Measurements from ENCODE around the gene SEC24D.

The SEC24D gene

DNA sequence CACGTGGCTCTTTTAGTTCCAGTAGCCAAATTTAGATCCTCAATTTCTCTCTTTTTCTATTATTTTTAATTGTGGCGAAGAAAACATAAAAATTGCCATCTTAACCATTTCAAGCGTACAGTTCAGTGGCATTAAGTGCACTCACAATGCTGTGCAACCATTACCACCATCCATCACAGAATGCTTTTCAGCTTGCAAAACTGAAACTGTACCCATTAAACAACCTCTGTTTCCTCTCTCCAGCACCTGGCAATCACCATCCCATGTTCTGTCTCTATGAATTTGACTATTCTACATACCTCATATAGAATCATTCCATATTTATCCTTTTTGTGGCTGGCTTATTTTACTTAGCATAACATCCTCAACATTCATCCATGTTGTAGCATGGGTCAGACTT lies 75.8 kb downstream of the SEC24D start:
- no peak overlapping the region for H3K4me2 ChIP-seq (ENCODE audit: low read depth, low read length, poor library complexity, severe bottlenecking)

DNA sequence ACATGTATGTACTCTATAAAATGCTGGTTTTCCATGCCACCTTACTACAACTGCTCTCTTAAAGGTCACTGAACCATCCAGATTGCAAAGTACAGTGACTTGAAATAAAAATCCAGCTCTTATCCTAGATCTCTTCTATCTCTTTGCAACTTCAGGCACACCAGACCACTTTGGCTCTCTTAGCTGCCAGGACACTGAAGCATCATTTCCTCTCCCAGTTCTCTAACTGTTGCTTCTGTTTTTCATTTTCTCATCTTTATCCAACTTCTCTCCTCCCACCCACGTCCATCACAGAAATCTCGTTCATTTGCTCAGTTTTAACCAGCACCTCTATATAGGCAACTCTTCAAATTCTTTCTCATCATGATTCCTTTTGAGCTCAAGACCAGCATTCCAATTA lies 76.4 kb downstream of the SEC24D start:
- H3K9me2 ChIP-seq (replicated peaks; ENCODE audit: low read depth, low read length), result no peaks in the 10 kb centered on the region
- no peaks in the 10 kb centered on the region for H3K4me1 ChIP-seq (ENCODE audit: insufficient read depth, low read length, poor library complexity, severe bottlenecking)
- no peaks in the 10 kb centered on the region for H4K20me1 ChIP-seq (ENCODE audit: insufficient read depth, low read length, poor library complexity, severe bottlenecking)
- peaks cover 38% of the 10 kb centered on the region; the same call in 1 of the 2 replicates for H3K36me3 ChIP-seq (ENCODE audit: insufficient read depth, low read length)
- no peaks in the 10 kb centered on the region for H3K27me3 ChIP-seq (ENCODE audit: insufficient read depth, low read length, poor library complexity, severe bottlenecking)
- no peak overlapping the region for H2AFZ ChIP-seq (ENCODE audit: low read length)
- H3K4me2 ChIP-seq (ENCODE audit: low read depth, low read length, poor library complexity, severe bottlenecking), result no peak overlapping the region
- no peaks in the 10 kb centered on the region for H3F3A ChIP-seq (ENCODE audit: low read depth)
- no peaks in the 10 kb centered on the region for H3K79me2 ChIP-seq (ENCODE audit: insufficient read depth, low read length)
- TF ChIP-seq EZH2phosphoT487 (IDR thresholded peaks at IDR 0.05; ENCODE audit: borderline replicate concordance), result no peak
- TF ChIP-seq, protein P1, sequence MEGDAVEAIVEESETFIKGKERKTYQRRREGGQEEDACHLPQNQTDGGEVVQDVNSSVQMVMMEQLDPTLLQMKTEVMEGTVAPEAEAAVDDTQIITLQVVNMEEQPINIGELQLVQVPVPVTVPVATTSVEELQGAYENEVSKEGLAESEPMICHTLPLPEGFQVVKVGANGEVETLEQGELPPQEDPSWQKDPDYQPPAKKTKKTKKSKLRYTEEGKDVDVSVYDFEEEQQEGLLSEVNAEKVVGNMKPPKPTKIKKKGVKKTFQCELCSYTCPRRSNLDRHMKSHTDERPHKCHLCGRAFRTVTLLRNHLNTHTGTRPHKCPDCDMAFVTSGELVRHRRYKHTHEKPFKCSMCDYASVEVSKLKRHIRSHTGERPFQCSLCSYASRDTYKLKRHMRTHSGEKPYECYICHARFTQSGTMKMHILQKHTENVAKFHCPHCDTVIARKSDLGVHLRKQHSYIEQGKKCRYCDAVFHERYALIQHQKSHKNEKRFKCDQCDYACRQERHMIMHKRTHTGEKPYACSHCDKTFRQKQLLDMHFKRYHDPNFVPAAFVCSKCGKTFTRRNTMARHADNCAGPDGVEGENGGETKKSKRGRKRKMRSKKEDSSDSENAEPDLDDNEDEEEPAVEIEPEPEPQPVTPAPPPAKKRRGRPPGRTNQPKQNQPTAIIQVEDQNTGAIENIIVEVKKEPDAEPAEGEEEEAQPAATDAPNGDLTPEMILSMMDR (conservative IDR thresholded peaks at IDR 0.05; ENCODE audit: low read length), result no peak
- no peak overlapping the region for H3K4me3 ChIP-seq (ENCODE audit: low read length, poor library complexity, severe bottlenecking)
- no peaks in the 10 kb centered on the region for H3K9me3 ChIP-seq (ENCODE audit: insufficient read depth, low read depth, low read length)
- H3K9ac ChIP-seq (ENCODE audit: low read depth, low read length, poor library complexity, severe bottlenecking), result no peak overlapping the region

More for the DNA sequence above, 75.8 kb downstream of the SEC24D start:
- Histone ChIP-seq H3K4me1 (ENCODE audit: insufficient read depth, low read length, poor library complexity, severe bottlenecking) (no peaks in the 10 kb centered on the region), H3K9me2 (replicated peaks; ENCODE audit: low read depth, low read length) (no peaks in the 10 kb centered on the region), H3K9ac (ENCODE audit: low read depth, low read length, poor library complexity, severe bottlenecking) (no peak overlapping the region), H3K79me2 (ENCODE audit: insufficient read depth, low read length) (no peaks in the 10 kb centered on the region), H3F3A (ENCODE audit: low read depth) (no peaks in the 10 kb centered on the region), H3K4me3 (ENCODE audit: low read length, poor library complexity, severe bottlenecking) (no peak overlapping the region), H2AFZ (ENCODE audit: low read length) (no peak overlapping the region), H4K20me1 (ENCODE audit: insufficient read depth, low read length, poor library complexity, severe bottlenecking) (no peaks in the 10 kb centered on the region), H3K36me3 (ENCODE audit: insufficient read depth, low read length) (peaks cover 41% of the 10 kb centered on the region; the same call in 1 of the 2 replicates), H3K27me3 (ENCODE audit: insufficient read depth, low read length, poor library complexity, severe bottlenecking) (no peaks in the 10 kb centered on the region), H3K9me3 (ENCODE audit: insufficient read depth, low read depth, low read length) (no peaks in the 10 kb centered on the region)
- TF ChIP-seq EZH2phosphoT487 (IDR thresholded peaks at IDR 0.05; ENCODE audit: borderline replicate concordance), result no peak

DNA sequence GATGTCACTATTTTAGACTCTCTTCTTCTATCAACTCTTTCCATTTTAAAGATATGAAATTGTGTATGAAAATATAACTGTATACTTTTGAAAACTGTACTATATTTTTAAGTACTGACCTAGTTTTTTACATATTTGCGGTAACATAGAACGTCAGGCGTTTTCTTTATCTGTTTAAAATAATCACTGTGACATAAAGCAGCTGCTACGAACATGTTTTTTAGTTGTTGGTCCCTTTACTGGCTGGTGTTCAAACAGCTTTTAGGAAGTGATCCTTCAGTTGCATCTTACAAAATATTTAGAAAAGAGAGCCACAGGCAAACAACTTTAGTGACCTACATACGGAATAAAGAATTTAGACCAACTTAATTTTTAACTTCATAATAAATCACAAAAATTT lies 77.6 kb downstream of the SEC24D start:
- H3K36me3 ChIP-seq (ENCODE audit: insufficient read depth, low read length), result peaks cover 27% of the 10 kb centered on the region; the same call in 1 of the 2 replicates
- no peaks in the 10 kb centered on the region for H3K9me3 ChIP-seq (ENCODE audit: insufficient read depth, low read depth, low read length)
- H3K9ac ChIP-seq (ENCODE audit: low read depth, low read length, poor library complexity, severe bottlenecking), result no peak overlapping the region
- H3K27me3 ChIP-seq (ENCODE audit: insufficient read depth, low read length, poor library complexity, severe bottlenecking), result no peaks in the 10 kb centered on the region
- H3K79me2 ChIP-seq (ENCODE audit: insufficient read depth, low read length), result no peaks in the 10 kb centered on the region
- TF ChIP-seq, protein P1 (conservative IDR thresholded peaks at IDR 0.05; ENCODE audit: low read length), result no peak
- no peak for TF ChIP-seq EZH2phosphoT487 (IDR thresholded peaks at IDR 0.05; ENCODE audit: borderline replicate concordance)
- no peaks in the 10 kb centered on the region for H3K4me1 ChIP-seq (ENCODE audit: insufficient read depth, low read length, poor library complexity, severe bottlenecking)
- H4K20me1 ChIP-seq (ENCODE audit: insufficient read depth, low read length, poor library complexity, severe bottlenecking), result no peaks in the 10 kb centered on the region
- H3K4me3 ChIP-seq (ENCODE audit: low read length, poor library complexity, severe bottlenecking), result no peak overlapping the region
- H3K9me2 ChIP-seq (replicated peaks; ENCODE audit: low read depth, low read length), result no peaks in the 10 kb centered on the region
- H3F3A ChIP-seq (ENCODE audit: low read depth), result no peaks in the 10 kb centered on the region
- no peak overlapping the region for H3K4me2 ChIP-seq (ENCODE audit: low read depth, low read length, poor library complexity, severe bottlenecking)
- H2AFZ ChIP-seq (ENCODE audit: low read length), result no peak overlapping the region

DNA sequence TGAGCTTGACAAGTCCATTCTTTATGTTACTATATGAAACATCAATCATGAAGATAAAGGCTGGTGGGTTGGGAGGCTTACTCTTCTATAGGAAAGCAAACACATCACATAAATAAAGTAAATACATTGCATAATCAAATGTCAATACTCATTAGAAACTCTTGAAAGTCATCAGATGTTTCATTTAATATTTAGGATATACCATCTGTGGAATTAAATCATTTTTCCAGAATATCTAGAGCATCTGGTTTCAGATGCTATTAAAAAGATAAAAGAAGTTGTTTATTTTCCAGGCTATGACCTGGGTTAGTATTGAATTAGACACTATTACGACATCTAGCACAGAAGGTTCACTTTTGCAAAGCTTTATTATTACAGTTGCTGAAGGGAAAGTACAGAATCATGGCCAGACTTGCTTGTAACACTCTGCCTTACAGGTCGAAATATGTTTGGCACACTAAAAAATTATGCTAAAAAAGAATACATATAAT lies 78.1 kb downstream of the SEC24D start:
- Histone ChIP-seq H3K79me2 (ENCODE audit: insufficient read depth, low read length) (no peaks in the 10 kb centered on the region), H3K9ac (ENCODE audit: low read depth, low read length, poor library complexity, severe bottlenecking) (no peak overlapping the region), H3F3A (ENCODE audit: low read depth) (no peaks in the 10 kb centered on the region), H3K36me3 (ENCODE audit: insufficient read depth, low read length) (peaks cover 27% of the 10 kb centered on the region; the same call in 1 of the 2 replicates), H3K4me3 (ENCODE audit: low read length, poor library complexity, severe bottlenecking) (no peak overlapping the region), H3K9me2 (replicated peaks; ENCODE audit: low read depth, low read length) (no peaks in the 10 kb centered on the region), H3K9me3 (ENCODE audit: insufficient read depth, low read depth, low read length) (no peaks in the 10 kb centered on the region), H3K27me3 (ENCODE audit: insufficient read depth, low read length, poor library complexity, severe bottlenecking) (no peaks in the 10 kb centered on the region), H2AFZ (ENCODE audit: low read length) (no peak overlapping the region), H3K4me1 (ENCODE audit: insufficient read depth, low read length, poor library complexity, severe bottlenecking) (no peaks in the 10 kb centered on the region), H4K20me1 (ENCODE audit: insufficient read depth, low read length, poor library complexity, severe bottlenecking) (no peaks in the 10 kb centered on the region), H3K4me2 (ENCODE audit: low read depth, low read length, poor library complexity, severe bottlenecking) (no peak overlapping the region)
- TF ChIP-seq, protein P1 (conservative IDR thresholded peaks at IDR 0.05; ENCODE audit: low read length), result no peak
- TF ChIP-seq EZH2phosphoT487 (IDR thresholded peaks at IDR 0.05; ENCODE audit: borderline replicate concordance), result no peak
